Measurements from ENCODE around the gene GDAP1L1.
A peak's percentile ranks its signal among the peaks of the same experiment; 100 is the strongest.
"Not testable (repeated sequence)": the region's sequence is repeated elsewhere in the genome, so short reads cannot be mapped to it uniquely, and the experiment has no call there.

Gene GDAP1L1

GRCh38 chr20:44256961-44257360 is 9.9 kb downstream of the GDAP1L1 start:
- DNase-seq = no peak

- DNase-seq = no peak
Observed at GRCh38 chr20:44258226-44258890, 11.2 kb downstream of the GDAP1L1 start.

- DNase-seq = peak; percentile 10
Observed at GRCh38 chr20:44264287-44264686, 17.2 kb downstream of the GDAP1L1 start.

- DNase-seq = no peak
Observed at GRCh38 chr20:44268802-44269201, 21.7 kb downstream of the GDAP1L1 start.

GRCh38 chr20:44271915-44272663 is 25.0 kb downstream of the GDAP1L1 start:
- peak; percentile 14 for DNase-seq

- DNase-seq = no peak
Observed at GRCh38 chr20:44273231-44274215, 26.4 kb downstream of the GDAP1L1 start.

GRCh38 chr20:44274303-44275017 is 27.4 kb downstream of the GDAP1L1 start:
- no peak for DNase-seq

- no peak for DNase-seq
Observed at GRCh38 chr20:44279228-44279627, 32.1 kb downstream of the GDAP1L1 start.

GRCh38 chr20:44280387-44280786 is 33.3 kb downstream of the GDAP1L1 start:
- DNase-seq = no peak

GRCh38 chr20:44282192-44282591 is 35.1 kb downstream of the GDAP1L1 start:
- no peak for DNase-seq

- no peak for DNase-seq
Observed at GRCh38 chr20:44284032-44284431, 36.9 kb downstream of the GDAP1L1 start.

- DNase-seq = no peak
Observed at GRCh38 chr20:44287272-44288097, 40.4 kb downstream of the GDAP1L1 start.

GRCh38 chr20:44288252-44288651 is 41.1 kb downstream of the GDAP1L1 start:
- DNase-seq = no peak

- no peak for DNase-seq
Observed at GRCh38 chr20:44291754-44292153, 44.6 kb downstream of the GDAP1L1 start.

GRCh38 chr20:44296011-44296410 is 48.9 kb downstream of the GDAP1L1 start:
- DNase-seq = no peak

GRCh38 chr20:44297721-44298120 is 50.6 kb downstream of the GDAP1L1 start:
- DNase-seq = no peak

GRCh38 chr20:44299011-44299535 is 52.0 kb downstream of the GDAP1L1 start:
- not testable (repeated sequence) for DNase-seq

- DNase-seq = no peak
Observed at GRCh38 chr20:44301285-44301684, 54.2 kb downstream of the GDAP1L1 start.

- no peak for DNase-seq
Observed at GRCh38 chr20:44302026-44302669, 55.0 kb downstream of the GDAP1L1 start.

GRCh38 chr20:44302736-44303135 is 55.6 kb downstream of the GDAP1L1 start:
- no peak for DNase-seq

- DNase-seq = no peak
Observed at GRCh38 chr20:44304383-44304782, 57.3 kb downstream of the GDAP1L1 start.

Measured in activated CD4-positive, alpha-beta T cell treated with anti-CD3 and anti-CD28 coated beads for 48 hours (primary cell).